Naive thymus-derived CD8-positive, alpha-beta T cell (primary cell): Measurements from ENCODE around the gene PRDM9. TPM values are rescaled to one million over a fixed set of nuclear protein-coding genes. Genes with fewer than 3 reads are reported as not detected.
"Not testable (repeated sequence)": the region's sequence is repeated elsewhere in the genome, so short reads cannot be mapped to it uniquely, and the experiment has no call there.

ENCODE experiments used
- ATAC-seq, 2 donors: fragments of 150-1000 bp; cut with Tn5 transposase in 1 of 2; sonication (Bioruptor Pico), chemical (Tn5 transposase) in 1 of 2; 1 replicate in 1 of 2; 2 replicates in 1 of 2; pipeline ENCODE4 v1.10.0; 2021; ENCODE audit warnings: mild to moderate bottlenecking in 2 of 2, moderate library complexity in 2 of 2
- POLR2A ChIA-PET: fragments of 350-600 bp; sonication (Branson Sonifier 250); formaldehyde crosslinking; loops from one replicate; lab custom pipeline; 2021; ENCODE audit warnings: antibody characterized with exemption; lab: Charles Lee
- DNase-seq, 10 donors: peaks; one replicate each; pipeline versions ENCODE4 v3.0.0 to v3.0.0-alpha.2; 2020 to 2022
- H3K27ac Mint-ChIP-seq, 10 donors: one replicate each; pipeline ENCODE4 v1.8.0; 2020 to 2022; ENCODE audit warnings: mild to moderate bottlenecking in 10 of 10, mixed read lengths in 10 of 10, moderate library complexity in 4 of 10, inconsistent platforms in 1 of 10
- H3K27me3 Mint-ChIP-seq, 5 donors: one replicate each; pipeline ENCODE4 v1.8.0; 2021 to 2022; ENCODE audit warnings: mixed read lengths in 5 of 5
- H3K36me3 Mint-ChIP-seq, 3 donors: one replicate each; pipeline ENCODE4 v1.8.0; 2020 to 2022; ENCODE audit warnings: mixed read lengths in 3 of 3, mild to moderate bottlenecking in 2 of 3, inconsistent platforms in 1 of 3
- H3K4me1 Mint-ChIP-seq, 4 donors: one replicate each; pipeline ENCODE4 v1.8.0; 2021 to 2022; ENCODE audit warnings: mixed read lengths in 4 of 4
- H3K4me3 Mint-ChIP-seq, 10 donors: one replicate each; pipeline ENCODE4 v1.8.0; 2020 to 2022; ENCODE audit warnings: mild to moderate bottlenecking in 10 of 10, mixed read lengths in 10 of 10, moderate library complexity in 6 of 10, inconsistent platforms in 1 of 10
- H3K9me3 Mint-ChIP-seq, 9 donors: one replicate each; pipeline ENCODE4 v1.8.0; 2020 to 2022; ENCODE audit warnings: mixed read lengths in 9 of 9, mild to moderate bottlenecking in 3 of 9, inconsistent platforms in 1 of 9, moderate library complexity in 1 of 9
- polyA plus RNA-seq, 3 donors: library from polyadenylated mRNA; unstranded; fragments of 300-500 nt; fragmentation: Illumina TruSeq; gene quantifications; one replicate each; pipeline ENCODE4 v1.2.3, GENCODE V29; 2021
- total RNA-seq, 8 experiments: library from RNA in 2 of 8; stranded (reverse) in 2 of 8; gene quantifications; one replicate each; pipeline ENCODE4 v1.2.3 and lab custom pipeline; 2021 to 2026

The PRDM9 gene
- total RNA-seq (not detected), polyA plus RNA-seq (not detected), total RNA-seq (lab: John Stamatoyannopoulos, UW) (0 reads per million in 6 experiments)

GRCh38 chr5:23507278-23507685 is at the start of gene PRDM9:
Gene PRDM9, plus strand, starts transcription at chr5:23507609. Its CDS starts 1,425 bp downstream, at chr5:23509034.
- POLR2A ChIA-PET = no interaction called here
- Mint-ChIP-seq H3K27ac (peak within 1 kb of the TSS in 1 of 10 donors; percentile 25), H3K27me3 (peaks cover 0 to 6% (median 0%) of the 10 kb centered on the region in 5 donors), H3K4me3 (peak within 1 kb of the TSS in 4 of 10 donors; percentile 10 to 49 (median 26)), H3K4me1 (no peaks in the 10 kb centered on the region), H3K9me3 (peaks cover 5 to 45% (median 18%) of the 10 kb centered on the region in 9 donors), H3K36me3 (no peaks in the 10 kb centered on the region)
- ATAC-seq = peak; percentile 40 to 44
- peak in 6 of 10 donors; percentile 3 to 65 (median 14) for DNase-seq

- no peak overlapping the region for H3K27ac Mint-ChIP-seq
- peaks cover 3 to 45% (median 14%) of the 10 kb centered on the region in 9 donors for H3K9me3 Mint-ChIP-seq
- H3K36me3 Mint-ChIP-seq = peaks cover 0 to 4% (median 0%) of the 10 kb centered on the region in 3 donors
- H3K4me3 Mint-ChIP-seq = no peak overlapping the region
- ATAC-seq (no peak), DNase-seq (no peak)
- H3K4me1 Mint-ChIP-seq = no peaks in the 10 kb centered on the region
- POLR2A ChIA-PET = no interaction called here
- H3K27me3 Mint-ChIP-seq = no peaks in the 10 kb centered on the region
These were observed 49.6 kb upstream of the PRDM9 start for GRCh38 chr5:23457780-23458179.

GRCh38 chr5:23459214-23459613 is 48.2 kb upstream of the PRDM9 start:
- Mint-ChIP-seq H3K36me3 (peaks cover 0 to 9% (median 0%) of the 10 kb centered on the region in 3 donors), H3K9me3 (peaks cover 3 to 48% (median 15%) of the 10 kb centered on the region in 9 donors), H3K27me3 (no peaks in the 10 kb centered on the region), H3K27ac (no peak overlapping the region), H3K4me1 (no peaks in the 10 kb centered on the region), H3K4me3 (no peak overlapping the region)
- no peak for DNase-seq
- POLR2A ChIA-PET = no interaction called here
- no peak for ATAC-seq

- H3K27me3 Mint-ChIP-seq = no peaks in the 10 kb centered on the region
- ATAC-seq = no peak
- H3K9me3 Mint-ChIP-seq = peaks cover 3 to 36% (median 10%) of the 10 kb centered on the region in 9 donors
- DNase-seq = no peak
- no peaks in the 10 kb centered on the region for H3K4me1 Mint-ChIP-seq
- H3K4me3 Mint-ChIP-seq = no peak overlapping the region
- peaks cover 0 to 9% (median 0%) of the 10 kb centered on the region in 3 donors for H3K36me3 Mint-ChIP-seq
- POLR2A ChIA-PET = no interaction called here
- no peak overlapping the region for H3K27ac Mint-ChIP-seq
These were observed 45.8 kb upstream of the PRDM9 start for GRCh38 chr5:23461576-23461975.

- no peak overlapping the region for H3K4me3 Mint-ChIP-seq
- ATAC-seq (no peak), DNase-seq (no peak)
- no peaks in the 10 kb centered on the region for H3K27me3 Mint-ChIP-seq
- POLR2A ChIA-PET = no interaction called here
- peaks cover 5 to 38% (median 11%) of the 10 kb centered on the region in 9 donors for H3K9me3 Mint-ChIP-seq
- peaks cover 0 to 9% (median 0%) of the 10 kb centered on the region in 3 donors for H3K36me3 Mint-ChIP-seq
- H3K27ac Mint-ChIP-seq = no peak overlapping the region
- H3K4me1 Mint-ChIP-seq = no peaks in the 10 kb centered on the region
These were observed 41.0 kb upstream of the PRDM9 start for GRCh38 chr5:23466401-23466912.

GRCh38 chr5:23468658-23469057 is 38.8 kb upstream of the PRDM9 start:
- no peak for DNase-seq
- no peak overlapping the region for H3K4me3 Mint-ChIP-seq
- H3K4me1 Mint-ChIP-seq = no peaks in the 10 kb centered on the region
- POLR2A ChIA-PET = no interaction called here
- no peak overlapping the region for H3K27ac Mint-ChIP-seq
- H3K9me3 Mint-ChIP-seq = peaks cover 0 to 24% (median 6%) of the 10 kb centered on the region in 9 donors
- H3K36me3 Mint-ChIP-seq = no peaks in the 10 kb centered on the region
- H3K27me3 Mint-ChIP-seq = no peaks in the 10 kb centered on the region
- no peak for ATAC-seq

GRCh38 chr5:23473915-23474314 is 33.5 kb upstream of the PRDM9 start:
- Mint-ChIP-seq H3K27ac (no peak overlapping the region), H3K27me3 (no peaks in the 10 kb centered on the region), H3K4me1 (no peaks in the 10 kb centered on the region), H3K36me3 (no peaks in the 10 kb centered on the region), H3K4me3 (no peak overlapping the region), H3K9me3 (peaks cover 0 to 12% (median 4%) of the 10 kb centered on the region in 9 donors)
- DNase-seq (no peak), ATAC-seq (no peak)
- POLR2A ChIA-PET = no interaction called here

- Mint-ChIP-seq H3K27me3 (no peaks in the 10 kb centered on the region), H3K27ac (no peak overlapping the region), H3K4me3 (no peak overlapping the region), H3K36me3 (no peaks in the 10 kb centered on the region), H3K4me1 (no peaks in the 10 kb centered on the region), H3K9me3 (peaks cover 0 to 10% (median 6%) of the 10 kb centered on the region in 9 donors)
- no peak for DNase-seq
- ATAC-seq = no peak
- POLR2A ChIA-PET = interaction anchor here (0.7 kb wide), 1 partner anchor 16 kb away, joined by 3 read pairs; no protein-coding TSS in a partner anchor
These were observed 33.1 kb upstream of the PRDM9 start for GRCh38 chr5:23474315-23474714.

- H3K27ac Mint-ChIP-seq = no peak overlapping the region
- H3K4me1 Mint-ChIP-seq = no peaks in the 10 kb centered on the region
- POLR2A ChIA-PET = no interaction called here
- H3K27me3 Mint-ChIP-seq = no peaks in the 10 kb centered on the region
- ATAC-seq (no peak), DNase-seq (no peak)
- peaks cover 0 to 14% (median 10%) of the 10 kb centered on the region in 9 donors for H3K9me3 Mint-ChIP-seq
- H3K36me3 Mint-ChIP-seq = no peaks in the 10 kb centered on the region
- no peak overlapping the region for H3K4me3 Mint-ChIP-seq
These were observed 30.8 kb upstream of the PRDM9 start for GRCh38 chr5:23476580-23476979.

GRCh38 chr5:23482642-23483041 is 24.8 kb upstream of the PRDM9 start:
- no peak overlapping the region for H3K4me3 Mint-ChIP-seq
- H3K27ac Mint-ChIP-seq = no peak overlapping the region
- ATAC-seq (no peak), DNase-seq (no peak)
- POLR2A ChIA-PET = no interaction called here
- no peaks in the 10 kb centered on the region for H3K27me3 Mint-ChIP-seq
- peaks cover 0 to 27% (median 15%) of the 10 kb centered on the region in 9 donors for H3K9me3 Mint-ChIP-seq
- H3K4me1 Mint-ChIP-seq = no peaks in the 10 kb centered on the region
- H3K36me3 Mint-ChIP-seq = peaks cover 0 to 4% (median 0%) of the 10 kb centered on the region in 3 donors

- no peaks in the 10 kb centered on the region for H3K27me3 Mint-ChIP-seq
- H3K4me1 Mint-ChIP-seq = no peaks in the 10 kb centered on the region
- no peak for ATAC-seq
These were observed 24.3 kb upstream of the PRDM9 start for GRCh38 chr5:23483090-23483489.

GRCh38 chr5:23484096-23484495 is 23.3 kb upstream of the PRDM9 start:
- Mint-ChIP-seq H3K9me3 (peaks cover 5 to 35% (median 18%) of the 10 kb centered on the region in 9 donors), H3K36me3 (peaks cover 0 to 4% (median 0%) of the 10 kb centered on the region in 3 donors), H3K4me3 (no peak overlapping the region), H3K4me1 (no peaks in the 10 kb centered on the region), H3K27me3 (no peaks in the 10 kb centered on the region), H3K27ac (no peak overlapping the region)
- POLR2A ChIA-PET = no interaction called here
- DNase-seq (no peak), ATAC-seq (no peak)

More at GRCh38 chr5:23483090-23483489, 24.3 kb upstream of the PRDM9 start:
- Mint-ChIP-seq H3K4me3 (no peak overlapping the region), H3K36me3 (peaks cover 0 to 4% (median 0%) of the 10 kb centered on the region in 3 donors), H3K9me3 (peaks cover 2 to 31% (median 16%) of the 10 kb centered on the region in 9 donors), H3K27ac (no peak overlapping the region)
- POLR2A ChIA-PET = no interaction called here
- no peak for DNase-seq

- ATAC-seq, DNase-seq, POLR2A ChIA-PET, H3K4me3 Mint-ChIP-seq, H3K27me3 Mint-ChIP-seq, H3K36me3 Mint-ChIP-seq, H3K4me1 Mint-ChIP-seq: not testable (repeated sequence)
- Mint-ChIP-seq H3K9me3 (peaks cover 7 to 43% (median 23%) of the 10 kb centered on the region in 9 donors), H3K27ac (peak overlapping the region in 1 of 10 donors; percentile 87)
These were observed 21.2 kb upstream of the PRDM9 start for GRCh38 chr5:23486227-23486626.
